Activated naive CD8-positive, alpha-beta T cell treated with anti-CD3 and anti-CD28 coated beads, Interleukin-2, amount 10 ng/mL, durations not matched to agents 7 days and 5 days (primary cell): ENCODE measurements around the gene AGFG1. TPM values are rescaled to one million over a fixed set of nuclear protein-coding genes. Genes with fewer than 3 reads are reported as not detected.

ENCODE experiments used
- ATAC-seq: fragments of 150-1000 bp; cut with Tn5 transposase; one replicate; pipeline ENCODE4 v1.10.0; 2021; ENCODE audit warnings: low read depth, moderate library complexity
- POLR2A ChIA-PET: fragments of 350-600 bp; sonication (Branson Sonifier 250); formaldehyde crosslinking; loops from one replicate; lab custom pipeline; 2021; ENCODE audit warnings: antibody characterized with exemption; lab: Charles Lee
- DNase-seq: peaks from one replicate; pipeline ENCODE4 v3.0.0; 2021
- H3K27ac Mint-ChIP-seq: one replicate; pipeline ENCODE4 v1.8.0; 2022; ENCODE audit warnings: mild to moderate bottlenecking, mixed read lengths
- H3K27me3 Mint-ChIP-seq: one replicate; pipeline ENCODE4 v1.8.0; 2022; ENCODE audit warnings: mild to moderate bottlenecking, moderate library complexity, mixed read lengths
- H3K36me3 Mint-ChIP-seq: one replicate; pipeline ENCODE4 v1.8.0; 2021; ENCODE audit warnings: mild to moderate bottlenecking, mixed read lengths
- H3K4me1 Mint-ChIP-seq: one replicate; pipeline ENCODE4 v1.8.0; 2021; ENCODE audit warnings: mixed read lengths
- H3K4me3 Mint-ChIP-seq: one replicate; pipeline ENCODE4 v1.8.0; 2022; ENCODE audit warnings: mild to moderate bottlenecking, moderate library complexity, mixed read lengths
- H3K9me3 Mint-ChIP-seq: one replicate; pipeline ENCODE4 v1.8.0; 2021; ENCODE audit warnings: mixed read lengths
- total RNA-seq, 2 experiments: library from RNA; stranded (reverse); gene quantifications; one replicate each; pipeline ENCODE4 v1.2.3, GENCODE V29; 2021

AGFG1 gene
- total RNA-seq, 2 experiments from 2014 or later, result 57.9 to 59.2 TPM

DNA sequence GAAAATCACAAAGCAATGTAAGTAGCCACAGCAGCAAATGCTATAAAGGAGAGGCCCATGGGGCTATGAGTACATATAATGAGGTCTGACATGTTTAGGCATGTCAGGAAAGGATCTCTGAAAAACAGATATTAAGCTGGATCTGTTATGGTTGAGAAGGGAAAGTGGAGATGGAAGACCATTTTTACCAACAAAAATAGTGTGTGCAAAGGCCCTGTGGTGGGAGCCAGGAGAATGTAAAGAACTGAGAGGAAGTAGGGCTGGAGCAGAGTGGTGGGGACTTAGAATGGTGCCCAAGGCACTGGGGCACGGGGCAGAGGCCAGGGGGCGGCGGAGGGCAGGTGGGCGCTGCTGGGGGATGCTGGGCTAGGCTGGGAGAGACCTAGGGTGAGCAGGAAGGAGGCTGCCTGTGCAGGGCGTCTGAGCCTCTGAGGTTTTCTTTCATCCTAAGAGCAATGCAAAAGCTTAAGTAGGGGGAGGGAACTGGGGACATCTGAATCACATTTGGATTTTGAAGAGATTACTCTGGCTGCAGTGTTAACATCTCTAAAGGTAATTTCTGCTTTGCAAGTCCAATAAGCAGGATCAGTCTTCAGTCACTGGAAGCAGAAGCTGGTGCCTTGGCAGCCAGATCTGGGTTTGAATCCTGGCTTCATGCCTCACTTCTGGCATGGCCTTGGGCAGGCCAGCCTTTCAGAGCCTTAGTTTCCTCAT is 4.9 kb upstream of the AGFG1 start:
- Mint-ChIP-seq H3K4me3 (no peak overlapping the region), H3K27me3 (no peaks in the 10 kb centered on the region), H3K36me3 (no peaks in the 10 kb centered on the region), H3K4me1 (peaks cover 46% of the 10 kb centered on the region), H3K9me3 (no peaks in the 10 kb centered on the region), H3K27ac (peak overlapping the region; percentile 42)
- POLR2A ChIA-PET, result no interaction called here
- DNase-seq, result no peak
- no peak for ATAC-seq

- H3K27ac Mint-ChIP-seq, result peak overlapping the region; percentile 60
- H3K9me3 Mint-ChIP-seq, result no peaks in the 10 kb centered on the region
- H3K36me3 Mint-ChIP-seq, result no peaks in the 10 kb centered on the region
- DNase-seq, result no peak
- POLR2A ChIA-PET, result no interaction called here
- peak overlapping the region; percentile 75 for H3K4me3 Mint-ChIP-seq
- ATAC-seq, result no peak
- peaks cover 35% of the 10 kb centered on the region for H3K4me1 Mint-ChIP-seq
- no peaks in the 10 kb centered on the region for H3K27me3 Mint-ChIP-seq
Measured at GRCh38 chr2:227471412-227471811, 544 bp upstream of the AGFG1 start.

DNA sequence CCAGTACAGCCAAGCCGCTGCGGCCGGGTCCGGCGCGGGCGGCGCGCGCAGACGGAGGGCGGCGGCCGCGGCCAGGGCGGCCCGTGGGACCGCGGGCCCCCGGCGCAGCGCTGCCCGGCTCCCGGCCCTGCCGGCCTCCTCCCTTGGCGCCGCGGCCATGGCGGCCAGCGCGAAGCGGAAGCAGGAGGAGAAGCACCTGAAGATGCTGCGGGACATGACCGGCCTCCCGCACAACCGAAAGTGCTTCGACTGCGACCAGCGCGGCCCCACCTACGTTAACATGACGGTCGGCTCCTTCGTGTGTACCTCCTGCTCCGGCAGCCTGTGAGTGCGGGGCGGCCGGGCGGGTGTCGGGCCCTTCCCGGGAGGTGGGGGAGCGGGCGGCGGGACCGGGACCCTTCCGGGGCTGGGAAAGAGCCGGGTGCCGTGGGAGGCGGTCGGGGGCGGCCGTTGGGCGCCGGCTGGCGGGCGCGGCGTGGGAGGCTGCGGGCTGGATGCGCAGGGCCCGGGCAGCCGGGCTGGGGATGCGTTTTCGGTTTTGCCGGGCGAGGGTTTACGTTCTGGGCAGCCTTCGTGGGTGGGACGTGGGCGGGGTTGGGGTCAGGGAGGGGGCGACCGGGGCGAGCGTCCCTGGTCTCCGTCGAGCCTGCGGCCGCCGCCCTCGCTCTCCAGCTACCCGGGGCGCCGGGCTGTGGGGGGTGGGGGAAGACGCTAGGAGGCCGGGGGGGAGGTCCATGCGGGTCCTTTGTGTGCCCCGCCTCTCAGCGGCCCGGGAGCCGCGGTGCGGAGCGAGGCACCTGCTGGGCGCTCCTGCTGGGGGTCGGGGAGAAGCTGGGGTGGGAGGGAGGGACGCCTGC is 537 bp downstream of the AGFG1 start:
- H3K9me3 Mint-ChIP-seq, result no peaks in the 10 kb centered on the region
- ATAC-seq, result peak; percentile 79
- peaks cover 30% of the 10 kb centered on the region for H3K4me1 Mint-ChIP-seq
- peak; percentile 58 for DNase-seq
- peak overlapping the region; percentile 85 for H3K4me3 Mint-ChIP-seq
- POLR2A ChIA-PET, result interaction anchor here (1.8 kb wide), 1 partner anchor 8 kb away, joined by 11 read pairs; no protein-coding TSS in a partner anchor
- no peaks in the 10 kb centered on the region for H3K27me3 Mint-ChIP-seq
- H3K36me3 Mint-ChIP-seq, result no peaks in the 10 kb centered on the region
- peak overlapping the region; percentile 61 for H3K27ac Mint-ChIP-seq

- H3K9me3 Mint-ChIP-seq, result no peaks in the 10 kb centered on the region
- DNase-seq, result no peak
- H3K27me3 Mint-ChIP-seq, result no peaks in the 10 kb centered on the region
- no peaks in the 10 kb centered on the region for H3K36me3 Mint-ChIP-seq
- peaks cover 28% of the 10 kb centered on the region for H3K4me1 Mint-ChIP-seq
- no peak for ATAC-seq
- POLR2A ChIA-PET, result interaction anchor here (0.6 to 1.8 kb wide), 2 partner anchors 9 to 11 kb away, joined by 4 to 11 read pairs; no protein-coding TSS in a partner anchor
- H3K27ac Mint-ChIP-seq, result peak overlapping the region; percentile 78
- peak overlapping the region; percentile 85 for H3K4me3 Mint-ChIP-seq
Measured at GRCh38 chr2:227473122-227473461, 1.1 kb downstream of the AGFG1 start.

GRCh38 chr2:227473806-227474205 is 1.9 kb downstream of the AGFG1 start:
- Mint-ChIP-seq H3K27ac (no peak overlapping the region), H3K4me3 (peak overlapping the region; percentile 85), H3K4me1 (peaks cover 34% of the 10 kb centered on the region), H3K27me3 (no peaks in the 10 kb centered on the region), H3K9me3 (no peaks in the 10 kb centered on the region), H3K36me3 (no peaks in the 10 kb centered on the region)
- DNase-seq, result no peak
- POLR2A ChIA-PET, result interaction anchor here (1.8 kb wide), 1 partner anchor 9 kb away, joined by 11 read pairs; no protein-coding TSS in a partner anchor
- no peak for ATAC-seq

GRCh38 chr2:227474410-227474809 is 2.5 kb downstream of the AGFG1 start:
- no peak overlapping the region for H3K27ac Mint-ChIP-seq
- H3K36me3 Mint-ChIP-seq, result no peaks in the 10 kb centered on the region
- no peaks in the 10 kb centered on the region for H3K27me3 Mint-ChIP-seq
- ATAC-seq (no peak), DNase-seq (no peak)
- POLR2A ChIA-PET, result interaction anchor here (1.8 kb wide), 1 partner anchor 10 kb away, joined by 11 read pairs; no protein-coding TSS in a partner anchor
- H3K9me3 Mint-ChIP-seq, result no peaks in the 10 kb centered on the region
- H3K4me1 Mint-ChIP-seq, result peaks cover 34% of the 10 kb centered on the region
- peak overlapping the region; percentile 85 for H3K4me3 Mint-ChIP-seq

- Mint-ChIP-seq H3K27ac (no peak overlapping the region), H3K27me3 (no peaks in the 10 kb centered on the region), H3K9me3 (no peaks in the 10 kb centered on the region), H3K4me3 (no peak overlapping the region), H3K4me1 (peaks cover 52% of the 10 kb centered on the region), H3K36me3 (no peaks in the 10 kb centered on the region)
- DNase-seq (no peak), ATAC-seq (no peak)
- POLR2A ChIA-PET, result interaction anchor here (0.6 kb wide), 1 partner anchor 29 kb away, joined by 3 read pairs; no protein-coding TSS in a partner anchor
Measured at GRCh38 chr2:227477291-227477690, 5.3 kb downstream of the AGFG1 start.

DNA sequence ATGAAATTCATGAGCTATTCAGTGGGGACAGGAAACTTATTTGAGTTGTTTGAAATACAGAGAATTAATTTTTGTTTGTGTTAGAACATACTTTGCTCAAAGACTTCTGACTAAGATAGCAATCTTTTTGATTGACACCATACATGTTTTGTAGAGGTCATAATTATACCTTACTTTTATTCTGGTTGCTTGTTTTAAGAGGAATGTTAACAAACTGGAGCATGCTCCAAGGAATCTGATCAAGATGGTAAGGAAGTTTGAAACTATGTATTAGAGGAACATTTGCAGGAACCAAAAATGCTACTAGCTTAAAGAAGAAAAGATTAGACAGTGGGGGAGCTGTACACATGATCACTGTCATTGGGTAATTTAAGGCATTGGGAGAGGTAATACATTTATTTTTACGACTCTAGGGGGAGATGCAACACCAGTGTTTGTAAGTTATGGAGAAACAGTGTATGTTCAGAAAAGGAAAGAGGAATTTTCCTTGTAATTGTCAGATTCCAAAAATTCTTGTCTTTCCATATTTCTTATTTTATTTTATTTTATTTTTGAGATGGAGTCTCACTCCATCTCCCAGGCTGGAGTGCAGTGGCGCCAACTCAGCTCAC is 8.0 kb downstream of the AGFG1 start:
- ATAC-seq (peak; percentile 59), DNase-seq (no peak)
- Mint-ChIP-seq H3K4me1 (peaks cover 46% of the 10 kb centered on the region), H3K9me3 (no peaks in the 10 kb centered on the region), H3K27ac (peak overlapping the region; percentile 23), H3K4me3 (no peak overlapping the region), H3K36me3 (peaks cover 4% of the 10 kb centered on the region), H3K27me3 (no peaks in the 10 kb centered on the region)
- POLR2A ChIA-PET, result no interaction called here

DNA sequence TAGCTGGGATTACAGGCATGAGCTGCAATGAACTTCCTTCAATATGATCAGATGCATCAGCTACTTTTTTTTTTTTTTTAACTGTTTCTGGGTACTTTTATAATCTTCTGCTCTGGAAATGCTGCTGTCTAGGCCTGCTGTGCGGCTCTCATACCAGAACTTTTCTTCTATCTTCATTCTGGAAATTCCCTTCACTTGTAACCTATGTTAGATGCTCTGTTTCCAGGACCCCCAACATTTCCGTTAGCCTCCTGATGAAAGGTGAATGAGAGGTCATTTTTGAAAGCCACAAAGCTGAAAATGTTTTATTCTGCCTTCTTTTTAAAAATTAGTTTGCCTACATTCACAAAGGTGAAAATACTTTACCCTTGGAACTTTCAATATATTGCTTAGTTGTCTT is 8.6 kb downstream of the AGFG1 start:
- peaks cover under 1% of the 10 kb centered on the region for H3K9me3 Mint-ChIP-seq
- H3K27ac Mint-ChIP-seq, result peak overlapping the region; percentile 68
- DNase-seq (no peak), ATAC-seq (peak; percentile 52)
- peak overlapping the region; percentile 13 for H3K4me3 Mint-ChIP-seq
- POLR2A ChIA-PET, result no interaction called here
- H3K4me1 Mint-ChIP-seq, result peaks cover 43% of the 10 kb centered on the region
- peaks cover 9% of the 10 kb centered on the region for H3K36me3 Mint-ChIP-seq
- H3K27me3 Mint-ChIP-seq, result no peaks in the 10 kb centered on the region

DNA sequence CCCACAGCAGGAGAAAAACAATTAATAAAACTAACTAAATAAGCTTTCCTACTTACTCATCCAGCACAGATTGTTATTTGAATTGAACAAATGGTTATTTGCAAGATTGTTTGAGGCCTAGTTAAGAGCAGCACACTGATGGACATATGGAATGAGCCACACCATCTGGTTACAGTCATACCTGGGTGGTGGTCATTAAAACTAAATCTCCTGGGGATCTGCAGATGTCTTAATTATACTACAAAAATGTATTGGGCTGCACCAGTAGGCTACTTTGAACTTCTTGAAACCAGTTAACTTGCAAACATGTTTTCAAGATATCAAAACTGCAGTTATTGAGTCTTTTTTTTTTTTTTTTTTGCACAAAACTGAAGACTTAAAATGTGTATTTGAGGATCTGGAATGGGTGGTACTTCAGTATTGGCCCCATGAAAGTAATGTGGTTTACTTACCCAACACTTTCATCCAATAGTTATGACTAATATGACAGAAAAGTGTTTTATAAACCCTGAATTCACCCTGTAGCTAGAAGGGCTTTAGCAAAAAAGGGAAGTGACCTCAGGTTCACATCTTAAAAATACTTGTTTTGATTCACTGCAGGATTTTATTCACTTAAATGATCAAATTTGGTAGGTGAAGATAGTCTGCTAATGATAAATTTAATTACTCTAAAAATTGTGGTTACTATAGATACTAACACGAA is 10.8 kb downstream of the AGFG1 start:
- Mint-ChIP-seq H3K4me3 (no peak overlapping the region), H3K27me3 (no peaks in the 10 kb centered on the region), H3K27ac (peak overlapping the region; percentile 55), H3K9me3 (peaks cover 5% of the 10 kb centered on the region), H3K36me3 (peaks cover 16% of the 10 kb centered on the region), H3K4me1 (peaks cover 44% of the 10 kb centered on the region)
- peak; percentile 43 for ATAC-seq
- POLR2A ChIA-PET, result interaction anchor here (0.7 kb wide), 1 partner anchor 124 kb away, joined by 3 read pairs; no protein-coding TSS in a partner anchor
- DNase-seq, result no peak

GRCh38 chr2:227485429-227485828 is 13.5 kb downstream of the AGFG1 start:
- no peak for ATAC-seq
- Mint-ChIP-seq H3K27ac (no peak overlapping the region), H3K4me1 (peaks cover 36% of the 10 kb centered on the region), H3K4me3 (no peak overlapping the region), H3K27me3 (no peaks in the 10 kb centered on the region), H3K9me3 (peaks cover 5% of the 10 kb centered on the region), H3K36me3 (peaks cover 21% of the 10 kb centered on the region)
- POLR2A ChIA-PET, result no interaction called here
- DNase-seq, result no peak

DNA sequence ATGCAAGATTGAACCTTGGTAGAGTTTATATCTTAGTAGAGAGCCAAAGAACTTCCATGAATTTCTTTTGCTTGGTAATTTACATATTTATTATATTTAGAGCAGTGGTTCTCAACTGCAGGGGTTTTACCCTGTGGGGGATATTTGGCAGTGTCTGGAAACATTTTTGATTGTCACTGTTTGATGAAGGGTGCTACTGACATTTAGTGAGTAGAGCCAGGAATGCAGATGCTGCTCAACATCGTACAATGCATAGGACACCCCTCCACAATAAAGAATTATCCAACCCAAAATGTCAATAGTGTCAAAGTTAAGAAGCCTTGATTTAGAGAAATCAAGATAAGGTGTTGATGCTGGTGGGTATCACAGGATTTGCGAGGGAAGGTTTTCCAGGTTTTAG is 14.7 kb downstream of the AGFG1 start:
- Mint-ChIP-seq H3K9me3 (peaks cover 5% of the 10 kb centered on the region), H3K36me3 (peaks cover 22% of the 10 kb centered on the region), H3K4me1 (peaks cover 25% of the 10 kb centered on the region), H3K27me3 (no peaks in the 10 kb centered on the region), H3K27ac (no peak overlapping the region), H3K4me3 (no peak overlapping the region)
- no peak for ATAC-seq
- no peak for DNase-seq
- POLR2A ChIA-PET, result no interaction called here

DNA sequence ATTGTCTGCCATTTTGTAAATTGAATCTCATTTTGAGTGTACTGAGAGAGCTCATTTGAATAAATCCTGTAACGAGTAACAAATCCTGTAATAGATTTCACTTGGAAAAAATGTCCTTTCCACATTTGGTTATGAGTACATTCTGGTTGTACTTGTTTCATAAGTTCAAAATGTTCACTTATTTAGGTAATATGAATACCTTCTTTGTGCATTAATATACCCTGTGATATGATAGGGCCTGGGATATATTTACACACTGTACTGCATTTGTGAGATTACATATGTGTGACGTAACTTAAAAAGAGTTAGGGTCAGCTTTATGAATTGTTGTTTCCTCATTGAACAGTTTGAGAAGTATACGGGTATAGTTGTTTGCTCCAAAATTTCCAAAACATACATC is 16.1 kb downstream of the AGFG1 start:
- H3K4me1 Mint-ChIP-seq, result peaks cover 20% of the 10 kb centered on the region
- no peak overlapping the region for H3K27ac Mint-ChIP-seq
- H3K27me3 Mint-ChIP-seq, result no peaks in the 10 kb centered on the region
- ATAC-seq, result no peak
- no peak overlapping the region for H3K4me3 Mint-ChIP-seq
- H3K9me3 Mint-ChIP-seq, result peaks cover 5% of the 10 kb centered on the region
- H3K36me3 Mint-ChIP-seq, result peaks cover 24% of the 10 kb centered on the region
- POLR2A ChIA-PET, result no interaction called here
- no peak for DNase-seq
